ENCODE data around the gene SPRYD3.
"Not testable (repeated sequence)": the region's sequence is repeated elsewhere in the genome, so short reads cannot be mapped to it uniquely, and the experiment has no call there.

Gene SPRYD3

GRCh38 chr12:53101931-53102781 is 23.0 kb upstream of the SPRYD3 start:
- no peak for DNase-seq (ENCODE audit: low read depth, low spot score)

GRCh38 chr12:53101266-53101665 is 22.1 kb upstream of the SPRYD3 start:
- DNase-seq (ENCODE audit: low read depth, low spot score): no peak

GRCh38 chr12:53100466-53101151 is 21.4 kb upstream of the SPRYD3 start:
- DNase-seq (ENCODE audit: low read depth, low spot score): no peak

GRCh38 chr12:53099071-53099882 is 20.1 kb upstream of the SPRYD3 start:
- no peak for DNase-seq (ENCODE audit: low read depth, low spot score)

- DNase-seq (ENCODE audit: low read depth, low spot score): no peak
Measured at GRCh38 chr12:53098354-53098981, 19.3 kb upstream of the SPRYD3 start.

GRCh38 chr12:53097564-53098353 is 18.6 kb upstream of the SPRYD3 start, which contains the start of gene IGFBP6:
TSS of gene IGFBP6 (plus strand) at chr12:53097667. CDS start at chr12:53097718, 51 bp downstream.
- no peak for DNase-seq (ENCODE audit: low read depth, low spot score)

GRCh38 chr12:53097207-53097563 is 18.0 kb upstream of the SPRYD3 start:
- no peak for DNase-seq (ENCODE audit: low read depth, low spot score)

GRCh38 chr12:53096759-53097158 is 17.6 kb upstream of the SPRYD3 start:
- DNase-seq (ENCODE audit: low read depth, low spot score): no peak

- DNase-seq (ENCODE audit: low read depth, low spot score): no peak
Measured at GRCh38 chr12:53096089-53096741, 17.0 kb upstream of the SPRYD3 start.

GRCh38 chr12:53095596-53095895 is 16.4 kb upstream of the SPRYD3 start:
- not testable (repeated sequence) for DNase-seq (ENCODE audit: low read depth, low spot score)

- DNase-seq (ENCODE audit: low read depth, low spot score): not testable (repeated sequence)
Measured at GRCh38 chr12:53094796-53095595, 15.8 kb upstream of the SPRYD3 start.

GRCh38 chr12:53094394-53094787 is 15.2 kb upstream of the SPRYD3 start:
- no peak for DNase-seq (ENCODE audit: low read depth, low spot score)

GRCh38 chr12:53093777-53094393 is 14.7 kb upstream of the SPRYD3 start:
- DNase-seq (ENCODE audit: low read depth, low spot score): no peak

- no peak for DNase-seq (ENCODE audit: low read depth, low spot score)
Measured at GRCh38 chr12:53091756-53092155, 12.6 kb upstream of the SPRYD3 start.

GRCh38 chr12:53090554-53090953 is 11.4 kb upstream of the SPRYD3 start:
- no peak for DNase-seq (ENCODE audit: low read depth, low spot score)

GRCh38 chr12:53090105-53090504 is 10.9 kb upstream of the SPRYD3 start:
- no peak for DNase-seq (ENCODE audit: low read depth, low spot score)

- no peak for DNase-seq (ENCODE audit: low read depth, low spot score)
Measured at GRCh38 chr12:53086361-53086760, 7.2 kb upstream of the SPRYD3 start.

GRCh38 chr12:53082637-53083175 is 3.5 kb upstream of the SPRYD3 start:
- no peak for DNase-seq (ENCODE audit: low read depth, low spot score)
